IMR-90 (cell line): ENCODE results near the gene POMT1. TPM values are rescaled to one million over a fixed set of nuclear protein-coding genes. Genes with fewer than 3 reads are reported as not detected.

Source experiments
- ATAC-seq: fragments of 200-7000 bp; cut with Tn5 transposase; 2 replicates; pipeline ENCODE4 v1.9.1; 2020; ENCODE audit warnings: low read depth, mild to moderate bottlenecking, moderate library complexity
- BruUV-seq: library from RNA; stranded (reverse); fragments of 400-500 nt; replicated peaks from 2 replicates; lab custom pipeline; 2021; lab: Mats Ljungman, UMichigan
- CTCF ChIA-PET: fragments of 300-600 bp; formaldehyde crosslinking; extraction: SDS; loops from one replicate; lab custom pipeline; 2021; ENCODE audit warnings: antibody characterized with exemption; lab: Yijun Ruan, JAX
- POLR2A ChIA-PET: fragments of 300-600 bp; sonication (Branson Sonifier 250); formaldehyde crosslinking; loops from one replicate; lab custom pipeline; 2022; ENCODE audit warnings: antibody characterized with exemption; ENCODE audit not compliant: unreplicated experiment; lab: Charles Lee
- DNase-seq: peaks from one replicate; pipeline ENCODE4 v3.0.0; 2013
- H2AFZ ChIP-seq: replicated peaks from 2 replicates; pipeline ENCODE3; 2013; ENCODE audit warnings: low read length, mild to moderate bottlenecking; ENCODE audit not compliant: poor library complexity
- H2AK5ac ChIP-seq: 2 replicates; pipeline ENCODE4 v1.6.1; 2013; ENCODE audit warnings: low read depth, low read length, inconsistent platforms
- H2AK9ac ChIP-seq: replicated peaks from 2 replicates; pipeline ENCODE3; 2013; ENCODE audit warnings: mild to moderate bottlenecking, low read depth, low read length, moderate library complexity; ENCODE audit not compliant: poor library complexity
- H2BK120ac ChIP-seq: 2 replicates; pipeline ENCODE4 v1.6.1; 2013; ENCODE audit warnings: low read depth, low read length, inconsistent platforms
- H2BK15ac ChIP-seq: 3 replicates; pipeline ENCODE4 v1.6.1; 2013; ENCODE audit warnings: low read depth, low read length, inconsistent platforms
- H2BK20ac ChIP-seq: 2 replicates; pipeline ENCODE4 v1.6.1; 2013; ENCODE audit warnings: low read depth, mild to moderate bottlenecking, inconsistent platforms, low read length, moderate library complexity
- H2BK5ac ChIP-seq: 2 replicates; pipeline ENCODE4 v1.6.1; 2013; ENCODE audit warnings: mild to moderate bottlenecking, low read depth, low read length, inconsistent platforms; ENCODE audit not compliant: poor library complexity, severe bottlenecking
- H3K14ac ChIP-seq: replicated peaks from 2 replicates; pipeline ENCODE4 v1.6.1; 2013; ENCODE audit warnings: low read depth, low read length, inconsistent platforms
- H3K18ac ChIP-seq: 2 replicates; pipeline ENCODE4 v1.6.1; 2013; ENCODE audit warnings: low read depth, low read length, control low read depth
- H3K23ac ChIP-seq: 2 replicates; pipeline ENCODE4 v1.6.1; 2013; ENCODE audit warnings: low read depth, low read length, inconsistent platforms
- H3K27ac ChIP-seq: 2 replicates; pipeline ENCODE4 v1.5.1; 2013; ENCODE audit warnings: mild to moderate bottlenecking, control low read depth, low read length; ENCODE audit not compliant: insufficient read depth
- H3K27me3 ChIP-seq: 2 replicates; pipeline ENCODE4 v1.6.1; 2013; ENCODE audit warnings: low read length; ENCODE audit not compliant: control insufficient read depth, insufficient read depth
- H3K36me3 ChIP-seq: 2 replicates; pipeline ENCODE4 v1.6.1; 2013; ENCODE audit warnings: low read length, mixed read lengths; ENCODE audit not compliant: control insufficient read depth, insufficient read depth
- H3K4ac ChIP-seq: 2 replicates; pipeline ENCODE4 v1.6.1; 2013; ENCODE audit warnings: low read depth, low read length, inconsistent platforms
- H3K4me1 ChIP-seq: 2 replicates; pipeline ENCODE4 v1.6.1; 2013; ENCODE audit warnings: low read length, mixed read lengths; ENCODE audit not compliant: control insufficient read depth, insufficient read depth
- H3K4me2 ChIP-seq: 2 replicates; pipeline ENCODE4 v1.6.1; 2013; ENCODE audit warnings: low read depth, mild to moderate bottlenecking, control low read depth, low read length, moderate library complexity
- H3K4me3 ChIP-seq: 2 replicates; pipeline ENCODE4 v1.5.1; 2013; ENCODE audit warnings: low read depth, mild to moderate bottlenecking, control low read depth, low read length, moderate library complexity; ENCODE audit not compliant: insufficient read depth
- H3K56ac ChIP-seq: 2 replicates; pipeline ENCODE4 v1.6.1; 2013; ENCODE audit warnings: low read length, inconsistent platforms; ENCODE audit not compliant: insufficient read depth; ENCODE audit errors: extremely low read depth
- H3K79me1 ChIP-seq, 2 experiments: 2 replicates each; pipeline ENCODE4 v1.6.1; 2013; ENCODE audit warnings: low read length in 2 of 2, inconsistent platforms in 1 of 2, low read depth in 1 of 2
- H3K9ac ChIP-seq: 2 replicates; pipeline ENCODE4 v1.6.1; 2013; ENCODE audit warnings: low read depth, low read length, control low read depth
- H3K9me1 ChIP-seq: 2 replicates; pipeline ENCODE4 v1.6.1; 2013; ENCODE audit warnings: low read length, inconsistent platforms; ENCODE audit not compliant: insufficient read depth
- H3K9me3 ChIP-seq: 2 replicates; pipeline ENCODE4 v1.6.1; 2013; ENCODE audit warnings: low read length; ENCODE audit not compliant: control insufficient read depth, insufficient read depth
- H4K20me1 ChIP-seq: 2 replicates; pipeline ENCODE4 v1.6.1; 2013; ENCODE audit warnings: low read length, inconsistent platforms; ENCODE audit not compliant: insufficient read depth
- H4K5ac ChIP-seq: 2 replicates; pipeline ENCODE4 v1.6.1; 2013; ENCODE audit warnings: mild to moderate bottlenecking, low read depth, low read length, control low read depth
- H4K8ac ChIP-seq, 2 experiments: 2 replicates each; pipeline ENCODE4 v1.6.1; 2013; ENCODE audit warnings: low read depth in 2 of 2, low read length in 2 of 2, control low read depth in 1 of 2, inconsistent platforms in 1 of 2
- H4K91ac ChIP-seq: 2 replicates; pipeline ENCODE4 v1.6.1; 2013; ENCODE audit warnings: low read depth, low read length, inconsistent platforms; ENCODE audit not compliant: insufficient read depth
- CHD1 ChIP-seq: IDR thresholded peaks from 2 replicates; pipeline ENCODE4 v1.6.1; 2012; ENCODE audit warnings: low read depth, low read length, improper control_type of control experiment
- FOS ChIP-seq: fragments of 150-350 bp; IDR thresholded peaks from 2 replicates; pipeline ENCODE4 v1.6.1; 2016; ENCODE audit warnings: low read depth, low read length
- POLR2A ChIP-seq: IDR thresholded peaks from 2 replicates; pipeline ENCODE4 v1.6.1; 2012; ENCODE audit warnings: mild to moderate bottlenecking, low read depth, low read length
- WGBS, 2 experiments: methylation state at CpG; one replicate each; pipeline versions ENCODE4 v1.1.5 to v1.1.7; 2013; ENCODE audit warnings: missing lambda C conversion rate in 2 of 2; ENCODE audit not compliant: insufficient read length in 1 of 2; ENCODE audit errors: extremely low coverage in 2 of 2; 5-methylcytosine and 5-hydroxymethylcytosine counted together
- dilution Hi-C: fragments of 300-500 bp; cut with HindIII; formaldehyde crosslinking; loops from one replicate; pipeline ENCODE4 v1.14.3; 2018; ENCODE audit warnings: low sequenced_read_pairs; ENCODE audit not compliant: unreplicated experiment
- in situ Hi-C: fragments of 300-500 bp; cut with MboI; formaldehyde crosslinking; loops from 3 replicates; pipeline ENCODE4 v1.14.3; 2019; ENCODE audit warnings: low sequenced_read_pairs, inconsistent platforms, mixed read lengths
- intact Hi-C: fragments of 100-400 bp; cut with micrococcal nuclease; formaldehyde crosslinking; loops from 2 replicates; pipeline ENCODE4 v1.10.0; 2022
- polyA plus RNA-seq, 3 experiments: library from polyadenylated mRNA; depleted of rRNA; stranded (reverse); fragments of >200 nt; gene quantifications; 2 replicates each; pipeline ENCODE4 v1.2.3, GENCODE V29; 2012; ENCODE audit warnings: low replicate concordance in 1 of 3
- total RNA-seq: library from RNA; depleted of rRNA; stranded (reverse); fragments of >200 nt; gene quantifications from 2 replicates; pipeline ENCODE4 v1.2.3, GENCODE V29; 2012

POMT1 gene
- total and polyA plus RNA-seq, 2 of the 4 experiments (the other 2 are of a cell fraction), result 24.2 to 36.5 TPM

DNA sequence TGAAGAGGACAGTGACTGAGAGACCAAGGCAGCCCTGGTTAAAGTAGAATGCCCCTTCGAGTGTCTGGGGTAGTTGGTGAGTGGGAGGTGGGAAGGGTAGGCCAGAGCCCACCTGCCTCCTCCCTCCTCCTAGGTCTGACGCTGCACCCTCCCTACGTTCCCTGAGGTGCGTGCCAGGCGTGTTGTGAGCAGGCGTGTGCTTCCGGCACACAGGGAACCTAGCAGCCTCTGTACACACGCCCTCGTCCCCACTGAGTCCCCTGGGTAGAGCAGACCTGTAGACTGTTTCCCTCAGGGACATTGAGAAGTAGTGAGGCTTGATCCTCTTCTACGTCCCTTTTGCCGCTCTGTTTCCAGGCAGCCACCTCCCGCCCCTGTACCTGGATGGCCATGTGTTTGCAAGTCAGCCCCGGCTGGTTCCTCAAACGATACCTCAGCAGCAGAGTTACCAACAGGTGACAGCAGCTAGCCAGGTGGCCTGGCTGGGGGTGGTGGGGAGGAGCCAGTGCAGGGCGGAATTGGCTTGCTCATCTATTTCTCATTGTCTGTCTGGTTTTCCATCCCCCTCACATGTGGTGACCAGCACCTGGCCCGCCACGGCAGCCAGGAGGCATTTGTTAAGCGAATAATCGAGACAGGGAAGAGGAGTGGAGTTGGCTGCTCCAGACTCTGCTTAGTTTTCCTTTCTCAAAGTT, 16.8 kb upstream of the POMT1 start:
- Histone ChIP-seq H3K79me1 (peaks cover 30 to 55% of the 10 kb centered on the region in 2 experiments; a peak in 3 of 4 replicates), H2AK5ac (no peak overlapping the region), H2BK20ac (no peak overlapping the region), H3K9me1 (no peaks in the 10 kb centered on the region), H3K36me3 (peaks cover 91% of the 10 kb centered on the region), H4K5ac (no peak overlapping the region), H2BK120ac (no peak overlapping the region), H3K18ac (no peak overlapping the region), H2AK9ac (no peak overlapping the region), H3K9me3 (no peaks in the 10 kb centered on the region), H3K9ac (no peak overlapping the region), H2AFZ (no peak overlapping the region), H2BK5ac (no peak overlapping the region), H4K8ac (no peak overlapping the region), H3K23ac (no peak overlapping the region), H3K4me3 (no peak overlapping the region), H4K91ac (no peak overlapping the region), H3K56ac (no peak overlapping the region), H3K27me3 (no peaks in the 10 kb centered on the region), H3K4me1 (no peaks in the 10 kb centered on the region), H3K4ac (no peak overlapping the region), H3K27ac (no peak overlapping the region), H4K20me1 (peaks cover 13% of the 10 kb centered on the region), H3K4me2 (no peak overlapping the region), H3K14ac (no peak overlapping the region), H2BK15ac (no peak overlapping the region)
- no peak for ATAC-seq
- dilution Hi-C loops, result no loop called here
- ChIA-PET CTCF (no interaction called here), POLR2A (no interaction called here)
- BruUV-seq, result no TSS peak
- TF ChIP-seq FOS (no peak), CHD1 (no peak), POLR2A (no peak)
- in situ Hi-C loops, result no loop called here
- intact Hi-C loops, result no loop called here
- WGBS, 2 experiments, result 100% methylated on average over 6 of the region's 19 CpGs; no CpG with 5 or more reads in 1 of the 2 experiments
- no peak for DNase-seq
